Mesothelial cell of epicardium (in vitro differentiated cells): Measurements from ENCODE around the gene SPINK4. TPM values are rescaled to one million over a fixed set of nuclear protein-coding genes. Genes with fewer than 3 reads are reported as not detected.

ENCODE experiments used
- DNase-seq, 2 experiments: peaks; one replicate each; pipeline ENCODE4 v3.0.0; 2021; ENCODE audit warnings: low spot score in 2 of 2; ENCODE audit not compliant: unreplicated experiment in 2 of 2
- H3K27ac Mint-ChIP-seq: 2 replicates; pipeline ENCODE4 v1.8.0; 2021; ENCODE audit warnings: mixed read lengths
- H3K27me3 Mint-ChIP-seq: 2 replicates; pipeline ENCODE4 v1.8.0; 2021; ENCODE audit warnings: low read depth, mixed read lengths
- H3K36me3 Mint-ChIP-seq: 2 replicates; pipeline ENCODE4 v1.8.0; 2021; ENCODE audit warnings: mixed read lengths
- H3K4me1 Mint-ChIP-seq: 2 replicates; pipeline ENCODE4 v1.8.0; 2021; ENCODE audit warnings: mixed read lengths
- H3K4me3 Mint-ChIP-seq: 2 replicates; pipeline ENCODE4 v1.8.0; 2021; ENCODE audit warnings: mild to moderate bottlenecking, moderate library complexity, mixed read lengths
- H3K9me3 Mint-ChIP-seq: 2 replicates; pipeline ENCODE4 v1.8.0; 2021; ENCODE audit warnings: mixed read lengths
- total RNA-seq: library from RNA; stranded (reverse); gene quantifications from 3 replicates; pipeline ENCODE4 v1.2.1, GENCODE V29; 2021
- TF ChIP-seq, protein P1 (sequence below): fragments of 200-600 bp; sonication (generic); IDR thresholded peaks from one replicate; pipeline ENCODE4 v1.5.0; 2021; ENCODE audit warnings: antibody characterized with exemption; ENCODE audit not compliant: unreplicated experiment

SPINK4 gene
- total RNA-seq, 1 donor from 2014 or later, result not detected

DNA sequence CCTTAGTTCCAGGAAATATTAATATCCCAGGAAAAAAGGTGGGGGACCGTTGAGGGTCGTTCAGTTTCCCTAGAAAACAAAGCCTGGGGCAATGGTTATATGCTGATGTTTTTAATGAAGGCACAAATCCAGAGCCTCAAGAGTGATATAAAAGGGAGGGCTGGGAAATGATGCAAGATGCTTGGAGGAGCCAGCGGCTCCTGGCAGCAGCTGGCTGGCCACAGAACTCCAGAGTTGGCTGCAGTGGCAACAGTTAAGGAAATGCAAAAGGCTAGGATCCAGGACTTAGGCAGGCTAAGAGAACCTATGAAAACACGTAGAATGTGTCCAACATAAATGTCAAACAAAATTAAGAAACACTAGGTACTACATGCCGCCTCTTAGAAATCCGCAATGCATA lies 41.8 kb upstream of the SPINK4 start:
- H3K27me3 Mint-ChIP-seq, result no peaks in the 10 kb centered on the region
- no peaks in the 10 kb centered on the region for H3K36me3 Mint-ChIP-seq
- no peak for DNase-seq
- no peak overlapping the region for H3K27ac Mint-ChIP-seq
- H3K4me3 Mint-ChIP-seq, result no peak overlapping the region
- TF ChIP-seq, protein P1, sequence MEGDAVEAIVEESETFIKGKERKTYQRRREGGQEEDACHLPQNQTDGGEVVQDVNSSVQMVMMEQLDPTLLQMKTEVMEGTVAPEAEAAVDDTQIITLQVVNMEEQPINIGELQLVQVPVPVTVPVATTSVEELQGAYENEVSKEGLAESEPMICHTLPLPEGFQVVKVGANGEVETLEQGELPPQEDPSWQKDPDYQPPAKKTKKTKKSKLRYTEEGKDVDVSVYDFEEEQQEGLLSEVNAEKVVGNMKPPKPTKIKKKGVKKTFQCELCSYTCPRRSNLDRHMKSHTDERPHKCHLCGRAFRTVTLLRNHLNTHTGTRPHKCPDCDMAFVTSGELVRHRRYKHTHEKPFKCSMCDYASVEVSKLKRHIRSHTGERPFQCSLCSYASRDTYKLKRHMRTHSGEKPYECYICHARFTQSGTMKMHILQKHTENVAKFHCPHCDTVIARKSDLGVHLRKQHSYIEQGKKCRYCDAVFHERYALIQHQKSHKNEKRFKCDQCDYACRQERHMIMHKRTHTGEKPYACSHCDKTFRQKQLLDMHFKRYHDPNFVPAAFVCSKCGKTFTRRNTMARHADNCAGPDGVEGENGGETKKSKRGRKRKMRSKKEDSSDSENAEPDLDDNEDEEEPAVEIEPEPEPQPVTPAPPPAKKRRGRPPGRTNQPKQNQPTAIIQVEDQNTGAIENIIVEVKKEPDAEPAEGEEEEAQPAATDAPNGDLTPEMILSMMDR, result no peak
- H3K9me3 Mint-ChIP-seq, result no peaks in the 10 kb centered on the region
- H3K4me1 Mint-ChIP-seq, result no peaks in the 10 kb centered on the region

DNA sequence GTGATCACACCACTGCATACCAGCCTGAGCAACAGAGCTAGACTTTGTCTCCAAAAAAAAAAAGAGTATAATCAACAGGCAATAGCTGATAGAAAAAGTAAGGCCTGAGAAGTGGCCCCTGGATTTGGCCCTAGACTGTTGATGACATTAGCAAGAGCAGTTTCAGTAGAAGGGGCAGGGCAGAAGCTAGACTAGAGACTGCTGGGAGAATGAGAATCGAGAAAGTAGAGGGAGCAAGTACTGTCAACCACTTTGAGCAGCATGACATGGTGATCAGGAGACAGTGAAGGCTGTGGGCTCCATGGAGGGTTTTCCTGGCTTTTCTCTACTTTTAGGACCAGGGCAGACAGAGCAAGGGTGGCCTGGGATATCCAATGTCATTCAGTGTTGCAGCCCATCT lies 37.9 kb upstream of the SPINK4 start:
- Mint-ChIP-seq H3K4me3 (no peak overlapping the region), H3K27ac (no peak overlapping the region), H3K9me3 (no peaks in the 10 kb centered on the region), H3K27me3 (peaks cover 1% of the 10 kb centered on the region), H3K4me1 (no peaks in the 10 kb centered on the region), H3K36me3 (no peaks in the 10 kb centered on the region)
- TF ChIP-seq, protein P1, result no peak
- no peak for DNase-seq

DNA sequence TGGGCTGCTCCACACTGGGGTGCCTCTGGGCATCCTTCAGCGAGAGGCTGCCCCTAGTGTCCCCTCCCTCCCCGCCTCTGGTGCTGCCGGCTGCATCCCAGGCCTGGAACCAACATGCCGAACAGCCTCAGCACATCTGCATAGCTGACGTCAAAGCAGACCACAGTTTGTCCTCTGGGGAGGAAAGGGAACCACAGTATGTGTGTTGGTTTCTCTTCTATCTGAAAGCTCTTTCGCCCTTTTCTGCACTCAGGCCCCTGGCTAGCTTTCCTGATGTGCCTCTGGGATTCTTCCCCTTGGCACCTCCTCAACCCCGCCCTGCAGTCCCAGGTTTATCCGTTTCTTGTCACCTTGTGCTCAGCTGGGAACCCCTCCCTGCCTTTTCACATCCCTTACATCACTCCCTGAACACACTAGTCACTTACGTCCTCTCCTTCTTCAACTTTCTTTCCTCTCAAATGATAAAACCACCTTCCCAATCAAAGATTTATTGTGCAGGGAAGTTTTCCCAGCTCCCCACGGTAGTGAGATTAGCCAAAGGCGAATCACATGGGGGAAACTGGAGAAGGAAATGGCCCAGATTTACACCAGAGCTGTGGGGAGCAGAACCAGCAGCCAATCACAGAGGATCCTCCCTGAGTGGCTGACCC lies 37.3 kb upstream of the SPINK4 start:
- TF ChIP-seq, protein P1, result no peak
- DNase-seq, result no peak
- Mint-ChIP-seq H3K9me3 (no peaks in the 10 kb centered on the region), H3K4me3 (no peak overlapping the region), H3K36me3 (no peaks in the 10 kb centered on the region), H3K27me3 (peaks cover 1% of the 10 kb centered on the region), H3K27ac (no peak overlapping the region), H3K4me1 (no peaks in the 10 kb centered on the region)

DNA sequence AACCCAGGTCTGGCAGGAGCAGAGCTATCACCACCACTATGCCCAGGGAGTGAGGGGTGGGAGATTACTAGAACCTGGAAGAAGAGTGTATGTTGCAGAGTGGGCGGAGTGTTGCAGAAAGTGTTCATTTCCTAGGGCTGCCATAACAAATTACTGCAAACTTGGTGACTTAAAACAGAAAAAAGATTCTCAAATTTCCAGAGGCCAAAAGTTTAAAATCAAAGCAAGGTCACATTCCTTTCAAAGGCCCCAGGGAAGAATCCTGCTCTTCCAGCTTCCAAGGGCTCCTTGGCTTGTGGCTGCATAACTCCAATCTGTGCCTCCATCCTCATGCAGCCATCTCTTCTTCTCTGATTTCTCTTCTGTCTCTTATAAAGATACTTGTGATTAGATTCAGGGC lies 30.6 kb upstream of the SPINK4 start:
- no peak overlapping the region for H3K4me3 Mint-ChIP-seq
- peaks cover 30% of the 10 kb centered on the region for H3K4me1 Mint-ChIP-seq
- DNase-seq, result no peak
- TF ChIP-seq, protein P1, result no peak
- H3K36me3 Mint-ChIP-seq, result no peaks in the 10 kb centered on the region
- H3K9me3 Mint-ChIP-seq, result no peaks in the 10 kb centered on the region
- peak overlapping the region; percentile 7 for H3K27ac Mint-ChIP-seq
- H3K27me3 Mint-ChIP-seq, result no peaks in the 10 kb centered on the region

DNA sequence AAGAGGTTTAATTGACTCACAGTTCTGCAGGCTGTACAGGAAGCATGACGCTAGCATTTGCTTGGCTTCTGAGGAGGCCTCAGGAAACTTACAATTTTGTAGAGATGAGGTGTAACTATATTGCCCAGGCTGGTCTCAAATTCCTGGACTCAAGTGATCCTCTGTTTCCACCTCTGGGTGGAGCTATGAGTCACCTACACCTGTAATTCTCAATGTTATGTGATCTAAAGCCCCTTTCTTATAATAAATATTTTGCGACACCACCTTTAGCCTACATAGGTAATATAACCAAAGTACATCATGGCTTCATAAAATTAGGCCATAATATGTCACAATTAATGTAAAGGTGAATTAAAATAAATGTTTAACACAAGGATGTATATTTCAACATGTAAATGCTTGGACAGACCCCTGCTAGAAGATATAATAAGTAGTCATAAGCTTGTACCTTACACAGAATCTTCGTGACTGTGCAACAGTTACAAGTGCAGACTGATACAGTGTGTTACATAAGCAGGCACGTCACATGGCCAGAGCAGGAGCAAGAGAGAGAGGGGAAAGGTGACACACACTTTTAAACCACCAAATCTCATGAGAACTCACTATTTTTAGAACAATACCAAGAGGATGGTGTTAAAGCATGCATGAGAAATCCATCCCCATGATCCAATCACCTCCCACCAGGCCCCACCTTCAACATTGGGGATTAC lies 29.8 kb upstream of the SPINK4 start:
- no peaks in the 10 kb centered on the region for H3K27me3 Mint-ChIP-seq
- no peaks in the 10 kb centered on the region for H3K9me3 Mint-ChIP-seq

More for the DNA sequence above, 29.8 kb upstream of the SPINK4 start:
- H3K4me3 Mint-ChIP-seq, result no peak overlapping the region
- peaks cover 34% of the 10 kb centered on the region for H3K4me1 Mint-ChIP-seq
- no peak overlapping the region for H3K27ac Mint-ChIP-seq
- DNase-seq, result no peak
- H3K36me3 Mint-ChIP-seq, result no peaks in the 10 kb centered on the region
- TF ChIP-seq, protein P1, result no peak
